SK-N-MC (cell line): Measurements from ENCODE around the gene INPP5D.

Source experiments
- EZH2 ChIP-seq: fragments of 200-600 bp; sonication (generic); IDR thresholded peaks from one replicate; pipeline ENCODE4 v1.6.1; 2017; ENCODE audit warnings: antibody characterized with exemption
- POLR2AphosphoS5 ChIP-seq: IDR thresholded peaks from 2 replicates; pipeline ENCODE4 v1.6.1; 2012; ENCODE audit warnings: mild to moderate bottlenecking, low read depth, low read length, borderline replicate concordance

DNA sequence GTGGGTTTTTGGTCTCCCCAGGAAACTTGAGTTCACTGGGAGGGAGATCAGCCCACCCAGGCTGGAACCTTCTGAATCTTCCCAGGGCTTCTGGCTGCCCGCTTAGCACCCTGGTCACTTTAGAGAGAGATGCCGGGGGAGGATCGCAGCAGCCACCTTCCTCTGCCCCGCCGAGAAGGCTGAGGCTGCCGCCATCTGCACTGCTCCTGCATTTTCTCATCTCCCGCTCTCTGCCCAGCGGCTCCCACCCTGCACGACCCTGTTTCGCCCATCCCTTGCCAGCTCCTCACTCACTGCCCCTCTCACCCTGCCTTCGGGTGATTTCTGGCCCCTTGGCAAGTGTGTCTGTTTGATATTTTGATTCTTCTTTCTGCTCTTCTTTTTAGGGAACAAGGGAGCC, 108.8 kb downstream of the INPP5D start:
- TF ChIP-seq POLR2AphosphoS5 (no peak), EZH2 (no peak)
